Neural cell (in vitro differentiated cells): Measurements from ENCODE around the gene NSG2.

ENCODE experiments used
- EP300 ChIP-seq: fragments of 450-650 bp; conservative IDR thresholded peaks from 2 replicates; pipeline ENCODE4 v1.6.1; 2014; ENCODE audit warnings: antibody characterized with exemption, mild to moderate bottlenecking, moderate library complexity; ENCODE audit not compliant: poor library complexity, severe bottlenecking
- EZH2 ChIP-seq: fragments of 200-600, 300-800 bp; shearing (Covaris generic), sonication (generic); IDR thresholded peaks from 2 replicates; pipeline ENCODE4 v1.6.1; 2014; ENCODE audit warnings: antibody characterized with exemption, low read length, borderline replicate concordance, mild to moderate bottlenecking; ENCODE audit not compliant: insufficient read depth, poor library complexity, severe bottlenecking
- POLR2AphosphoS5 ChIP-seq: IDR thresholded peaks from 2 replicates; pipeline ENCODE4 v1.6.1; 2012
- RAD21 ChIP-seq: fragments of 450-650 bp; conservative IDR thresholded peaks from 2 replicates; pipeline ENCODE4 v1.6.1; 2014; ENCODE audit warnings: antibody characterized with exemption, mild to moderate bottlenecking, moderate library complexity
- SMC3 ChIP-seq: fragments of 450-650 bp; conservative IDR thresholded peaks from 2 replicates; pipeline ENCODE4 v1.6.1; 2014; ENCODE audit warnings: antibody characterized with exemption, mild to moderate bottlenecking, moderate library complexity; ENCODE audit not compliant: poor library complexity
- TAF1 ChIP-seq: IDR thresholded peaks from 2 replicates; pipeline ENCODE4 v1.6.1; 2012; ENCODE audit warnings: low read depth
- TF ChIP-seq, protein P1 (sequence below): fragments of 450-650 bp; IDR thresholded peaks from 2 replicates; pipeline ENCODE4 v1.5.1; 2014; ENCODE audit warnings: antibody characterized with exemption, mild to moderate bottlenecking, moderate library complexity; ENCODE audit not compliant: poor library complexity, severe bottlenecking
- TF ChIP-seq, protein P2 (sequence below): IDR thresholded peaks from 2 replicates; pipeline ENCODE4 v1.6.1; 2012; ENCODE audit warnings: borderline replicate concordance

DNA sequence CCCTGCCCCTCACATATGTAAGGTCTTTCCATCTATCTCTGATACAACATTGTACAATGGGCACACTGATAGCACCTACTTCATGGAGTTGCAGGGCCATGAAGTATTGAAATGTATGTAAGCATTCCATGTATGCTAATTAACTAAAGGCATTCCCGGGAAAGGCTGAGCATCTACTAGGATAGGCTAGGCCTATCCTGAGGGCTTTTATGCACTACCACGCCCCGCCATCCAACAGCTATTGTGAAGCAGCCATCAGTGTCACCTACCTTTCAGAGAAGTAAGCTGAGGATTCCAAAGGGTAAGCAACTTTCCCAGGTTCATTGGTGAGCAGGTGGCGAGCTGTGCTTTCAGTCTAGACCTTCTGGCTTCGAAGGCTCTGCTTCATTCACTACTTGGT is 47.6 kb downstream of the NSG2 start:
- TF ChIP-seq SMC3: no peak
- no peak for TF ChIP-seq TAF1
- TF ChIP-seq EP300: no peak
- TF ChIP-seq, protein P1, sequence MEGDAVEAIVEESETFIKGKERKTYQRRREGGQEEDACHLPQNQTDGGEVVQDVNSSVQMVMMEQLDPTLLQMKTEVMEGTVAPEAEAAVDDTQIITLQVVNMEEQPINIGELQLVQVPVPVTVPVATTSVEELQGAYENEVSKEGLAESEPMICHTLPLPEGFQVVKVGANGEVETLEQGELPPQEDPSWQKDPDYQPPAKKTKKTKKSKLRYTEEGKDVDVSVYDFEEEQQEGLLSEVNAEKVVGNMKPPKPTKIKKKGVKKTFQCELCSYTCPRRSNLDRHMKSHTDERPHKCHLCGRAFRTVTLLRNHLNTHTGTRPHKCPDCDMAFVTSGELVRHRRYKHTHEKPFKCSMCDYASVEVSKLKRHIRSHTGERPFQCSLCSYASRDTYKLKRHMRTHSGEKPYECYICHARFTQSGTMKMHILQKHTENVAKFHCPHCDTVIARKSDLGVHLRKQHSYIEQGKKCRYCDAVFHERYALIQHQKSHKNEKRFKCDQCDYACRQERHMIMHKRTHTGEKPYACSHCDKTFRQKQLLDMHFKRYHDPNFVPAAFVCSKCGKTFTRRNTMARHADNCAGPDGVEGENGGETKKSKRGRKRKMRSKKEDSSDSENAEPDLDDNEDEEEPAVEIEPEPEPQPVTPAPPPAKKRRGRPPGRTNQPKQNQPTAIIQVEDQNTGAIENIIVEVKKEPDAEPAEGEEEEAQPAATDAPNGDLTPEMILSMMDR: no peak
- no peak for TF ChIP-seq POLR2AphosphoS5
- no peak for TF ChIP-seq EZH2
- TF ChIP-seq RAD21: no peak
- TF ChIP-seq, protein P2, sequence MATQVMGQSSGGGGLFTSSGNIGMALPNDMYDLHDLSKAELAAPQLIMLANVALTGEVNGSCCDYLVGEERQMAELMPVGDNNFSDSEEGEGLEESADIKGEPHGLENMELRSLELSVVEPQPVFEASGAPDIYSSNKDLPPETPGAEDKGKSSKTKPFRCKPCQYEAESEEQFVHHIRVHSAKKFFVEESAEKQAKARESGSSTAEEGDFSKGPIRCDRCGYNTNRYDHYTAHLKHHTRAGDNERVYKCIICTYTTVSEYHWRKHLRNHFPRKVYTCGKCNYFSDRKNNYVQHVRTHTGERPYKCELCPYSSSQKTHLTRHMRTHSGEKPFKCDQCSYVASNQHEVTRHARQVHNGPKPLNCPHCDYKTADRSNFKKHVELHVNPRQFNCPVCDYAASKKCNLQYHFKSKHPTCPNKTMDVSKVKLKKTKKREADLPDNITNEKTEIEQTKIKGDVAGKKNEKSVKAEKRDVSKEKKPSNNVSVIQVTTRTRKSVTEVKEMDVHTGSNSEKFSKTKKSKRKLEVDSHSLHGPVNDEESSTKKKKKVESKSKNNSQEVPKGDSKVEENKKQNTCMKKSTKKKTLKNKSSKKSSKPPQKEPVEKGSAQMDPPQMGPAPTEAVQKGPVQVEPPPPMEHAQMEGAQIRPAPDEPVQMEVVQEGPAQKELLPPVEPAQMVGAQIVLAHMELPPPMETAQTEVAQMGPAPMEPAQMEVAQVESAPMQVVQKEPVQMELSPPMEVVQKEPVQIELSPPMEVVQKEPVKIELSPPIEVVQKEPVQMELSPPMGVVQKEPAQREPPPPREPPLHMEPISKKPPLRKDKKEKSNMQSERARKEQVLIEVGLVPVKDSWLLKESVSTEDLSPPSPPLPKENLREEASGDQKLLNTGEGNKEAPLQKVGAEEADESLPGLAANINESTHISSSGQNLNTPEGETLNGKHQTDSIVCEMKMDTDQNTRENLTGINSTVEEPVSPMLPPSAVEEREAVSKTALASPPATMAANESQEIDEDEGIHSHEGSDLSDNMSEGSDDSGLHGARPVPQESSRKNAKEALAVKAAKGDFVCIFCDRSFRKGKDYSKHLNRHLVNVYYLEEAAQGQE: no peak
